NCI-H2196 (cell line): ENCODE results near the gene BTBD7.

Experiments used
- DNase-seq: peaks from one replicate; lab custom pipeline; 2025; ENCODE audit not compliant: unreplicated experiment; lab: John Stamatoyannopoulos, UW

The BTBD7 gene

GRCh38 chr14:93206793-93207467 lies 125.9 kb downstream of the BTBD7 start, which contains the start of the genes GON7 and UBR7:
Gene GON7 (minus strand): TSS chr14:93207065. CDS start chr14:93207037, 28 bp downstream.
Gene UBR7 (plus strand): TSS chr14:93207256. CDS start chr14:93207292, 36 bp downstream.
- DNase-seq, result peak; percentile 87

- no peak for DNase-seq
Measured at GRCh38 chr14:93201155-93201704, 131.6 kb downstream of the BTBD7 start.

GRCh38 chr14:93200553-93200952 lies 132.3 kb downstream of the BTBD7 start:
- no peak for DNase-seq

GRCh38 chr14:93199031-93199430 lies 133.8 kb downstream of the BTBD7 start:
- no peak for DNase-seq

GRCh38 chr14:93195316-93195999 lies 137.4 kb downstream of the BTBD7 start:
- no peak for DNase-seq
